Anterior cingulate cortex (tissue), 58 donors: ENCODE data around the gene SERPINA4.

Experiments used
- DNase-seq, 58 donors: peaks; one replicate each; lab custom pipeline; 2025; lab: John Stamatoyannopoulos, UW

SERPINA4 gene

DNA sequence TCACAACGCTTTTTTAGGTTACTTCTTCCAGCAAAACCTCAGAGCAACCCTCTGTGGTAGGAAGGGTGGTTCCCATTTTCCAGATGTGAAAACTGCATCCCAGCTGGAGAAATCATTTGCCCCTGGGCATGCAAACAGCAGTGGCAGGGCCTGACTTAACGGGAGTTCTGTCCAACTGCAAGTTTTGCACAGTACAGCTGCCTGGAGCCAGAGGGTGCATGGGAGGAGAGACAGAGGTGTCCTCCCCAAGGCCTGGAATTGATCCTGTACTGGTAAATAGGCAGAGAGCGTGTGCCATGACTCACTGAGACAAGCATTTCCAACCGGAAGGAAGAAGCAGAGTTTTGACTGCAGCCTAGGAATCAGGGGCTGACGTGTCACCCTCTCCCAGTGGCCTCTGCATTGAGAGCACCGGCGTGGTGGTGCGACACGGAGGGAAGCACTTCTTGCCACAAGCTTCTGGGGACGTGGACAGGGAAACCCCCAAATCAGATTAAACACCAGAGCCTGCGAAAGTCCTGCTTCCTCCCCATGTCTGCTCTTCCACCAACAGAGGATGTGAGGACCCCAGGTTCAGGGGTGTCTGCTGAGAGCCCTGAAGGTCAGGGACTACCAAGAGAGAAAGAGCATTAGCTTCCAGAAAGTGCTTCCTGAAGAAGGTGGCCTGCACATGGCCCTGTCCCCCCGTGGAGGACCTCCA is 19.0 kb upstream of the SERPINA4 start:
- no peak for DNase-seq

DNA sequence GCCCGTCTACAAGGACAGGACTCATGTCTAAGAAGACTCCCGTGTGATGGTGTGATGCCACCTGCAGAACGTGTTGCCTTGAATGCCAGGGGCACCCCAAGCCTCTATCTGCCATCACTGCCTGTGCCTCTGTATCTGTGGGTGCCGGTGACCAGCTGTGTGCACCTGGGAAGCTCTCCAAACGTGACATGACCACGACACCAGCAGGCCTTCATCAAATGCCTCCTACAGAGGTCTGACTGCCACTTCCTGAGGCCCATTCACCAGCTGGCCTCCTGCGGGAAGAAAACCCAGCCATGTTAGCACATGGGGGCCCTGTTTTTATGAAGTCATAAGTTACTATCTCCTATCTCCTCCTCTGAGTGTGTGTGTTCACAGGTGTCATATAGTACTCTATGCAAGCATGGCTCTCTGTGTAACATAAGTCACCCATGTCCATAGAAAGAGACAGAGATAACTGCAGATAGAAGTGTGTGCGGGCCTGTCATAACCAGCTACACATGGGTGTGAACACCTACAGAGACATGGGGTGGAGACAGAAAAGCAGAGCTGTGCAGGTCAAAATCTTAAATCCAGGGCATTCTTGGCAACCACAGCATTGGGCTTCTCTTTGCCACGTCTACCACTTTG is 18.3 kb upstream of the SERPINA4 start:
- no peak for DNase-seq

DNA sequence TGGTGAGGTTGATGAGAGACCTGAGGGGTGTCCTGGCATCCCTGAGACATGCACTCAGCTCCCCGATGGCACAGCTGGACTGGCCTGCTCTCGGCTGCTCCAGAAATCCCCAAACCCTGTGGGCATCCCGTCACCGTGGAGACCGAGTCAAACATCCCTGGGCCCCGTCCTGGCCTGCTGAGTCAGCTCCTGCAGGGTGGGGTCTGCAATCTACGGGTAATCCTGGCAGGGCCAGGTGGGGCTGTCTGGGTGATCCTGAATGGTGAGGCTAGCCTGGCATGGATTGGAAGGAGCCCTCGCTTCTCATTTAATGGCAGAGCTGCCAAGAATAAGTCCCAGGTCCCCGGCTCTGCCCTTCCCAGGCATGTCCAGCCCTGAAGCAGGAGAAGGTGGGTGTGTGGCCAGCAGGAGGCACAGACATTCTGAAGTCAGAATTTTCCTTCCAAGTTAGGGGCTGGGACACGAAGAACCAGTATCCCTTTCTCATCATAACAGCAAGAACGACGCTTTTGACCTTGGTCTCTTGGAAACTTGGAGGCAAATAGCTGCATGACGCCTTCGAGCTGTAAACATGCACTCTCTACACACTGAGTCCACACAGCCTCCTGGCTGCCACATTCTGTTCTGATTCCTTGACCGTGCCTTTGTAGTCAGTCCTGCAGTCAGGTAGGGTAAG is 17.7 kb upstream of the SERPINA4 start:
- DNase-seq: no peak

DNA sequence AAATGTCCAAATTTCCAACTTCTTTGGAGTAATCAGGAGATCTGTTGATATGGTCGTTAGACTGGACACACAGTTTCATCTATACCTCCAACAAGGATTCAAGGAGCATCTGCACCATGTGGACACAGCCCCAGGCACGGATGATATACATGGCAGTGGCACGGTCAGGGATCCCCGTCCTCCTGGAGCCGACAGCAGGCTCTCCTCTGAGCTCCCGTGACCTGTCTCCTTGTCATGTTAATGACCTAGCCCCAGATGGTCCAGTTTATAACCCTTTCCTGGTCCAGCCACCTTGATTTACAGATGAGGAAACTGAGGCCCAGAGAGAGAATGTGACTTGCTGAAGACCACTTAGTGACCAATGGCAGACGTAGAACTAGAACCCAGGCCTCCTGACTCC is 16.5 kb upstream of the SERPINA4 start:
- no peak for DNase-seq

DNA sequence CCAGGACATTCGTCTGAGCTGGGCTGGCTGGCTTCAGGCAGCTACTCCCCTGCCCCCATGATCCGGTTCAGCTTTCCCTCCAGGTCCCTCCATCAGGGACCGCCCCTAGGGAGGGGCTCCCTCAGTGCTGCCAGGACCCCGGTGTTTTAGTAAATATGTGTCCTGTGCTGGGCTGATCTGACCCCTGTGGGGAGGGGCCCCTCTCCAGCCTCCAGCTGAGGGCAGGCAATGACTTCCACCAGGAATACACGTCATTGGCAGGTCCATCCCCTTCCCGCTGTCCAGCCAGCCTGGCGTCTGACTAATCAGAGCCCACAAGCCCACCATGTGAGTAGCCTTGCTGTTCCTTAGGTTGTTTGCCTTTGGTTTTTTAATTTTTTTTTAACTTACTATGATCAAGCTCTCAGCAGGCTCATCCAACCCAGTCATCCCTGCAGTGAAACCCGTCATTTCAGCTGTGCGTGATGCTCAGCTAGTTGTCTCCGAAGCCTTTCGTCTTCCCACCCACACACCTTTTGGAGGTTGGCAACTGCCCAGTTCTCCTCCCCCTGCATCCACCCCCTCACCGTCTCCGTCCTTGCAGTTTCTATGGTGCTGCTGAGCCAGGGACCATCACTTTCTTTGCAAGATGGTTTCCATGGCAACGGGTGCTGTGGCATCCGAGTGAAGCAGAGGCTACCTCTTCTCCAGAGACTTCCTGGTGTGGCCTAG is 16.0 kb upstream of the SERPINA4 start:
- peak in 50 of 58 donors; percentile 13 to 87 (median 54) for DNase-seq

DNA sequence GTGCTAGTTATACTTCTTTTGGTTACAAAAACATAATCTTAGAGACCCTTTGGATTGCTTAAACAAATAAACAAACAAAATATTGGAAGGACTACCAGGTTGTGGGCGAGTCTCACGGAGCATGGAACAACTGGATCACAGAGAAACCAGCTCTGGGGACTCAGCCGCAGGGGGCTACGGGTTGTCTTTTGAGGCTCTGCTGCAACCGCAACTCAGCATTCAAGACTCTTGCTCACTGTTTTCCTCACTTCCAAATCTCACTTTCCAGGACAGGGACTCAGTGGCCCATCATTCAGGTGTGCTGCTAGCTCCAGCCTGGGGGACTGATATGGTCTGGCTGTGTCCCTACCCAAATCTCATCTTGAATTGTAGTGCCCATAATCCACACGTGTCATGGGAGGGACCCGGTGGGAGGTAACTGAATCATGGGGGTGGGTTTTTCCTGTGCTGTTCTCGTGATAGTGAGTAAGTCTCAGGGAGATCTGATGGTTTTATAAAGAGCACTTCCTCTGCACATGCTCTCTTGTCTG is 14.0 kb upstream of the SERPINA4 start:
- no peak for DNase-seq

DNA sequence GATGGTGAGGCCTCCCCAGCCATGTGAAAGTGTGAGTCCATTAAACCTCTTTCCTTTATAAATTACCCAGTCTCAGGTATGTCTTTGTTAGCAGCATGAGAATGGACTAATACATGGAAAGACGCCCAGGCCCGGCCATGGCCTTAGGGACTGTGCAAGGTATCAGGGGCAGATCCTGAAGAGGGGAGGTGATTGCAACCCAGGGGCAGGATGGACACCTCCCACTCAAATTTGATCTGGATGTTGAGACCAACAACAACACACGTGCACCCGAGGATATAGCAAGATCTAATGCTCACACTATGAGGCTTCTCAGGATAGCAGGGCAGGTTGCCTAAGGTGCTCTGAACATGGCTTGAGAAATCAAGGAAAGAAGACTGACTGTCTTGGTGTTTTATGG is 13.5 kb upstream of the SERPINA4 start:
- no peak for DNase-seq

DNA sequence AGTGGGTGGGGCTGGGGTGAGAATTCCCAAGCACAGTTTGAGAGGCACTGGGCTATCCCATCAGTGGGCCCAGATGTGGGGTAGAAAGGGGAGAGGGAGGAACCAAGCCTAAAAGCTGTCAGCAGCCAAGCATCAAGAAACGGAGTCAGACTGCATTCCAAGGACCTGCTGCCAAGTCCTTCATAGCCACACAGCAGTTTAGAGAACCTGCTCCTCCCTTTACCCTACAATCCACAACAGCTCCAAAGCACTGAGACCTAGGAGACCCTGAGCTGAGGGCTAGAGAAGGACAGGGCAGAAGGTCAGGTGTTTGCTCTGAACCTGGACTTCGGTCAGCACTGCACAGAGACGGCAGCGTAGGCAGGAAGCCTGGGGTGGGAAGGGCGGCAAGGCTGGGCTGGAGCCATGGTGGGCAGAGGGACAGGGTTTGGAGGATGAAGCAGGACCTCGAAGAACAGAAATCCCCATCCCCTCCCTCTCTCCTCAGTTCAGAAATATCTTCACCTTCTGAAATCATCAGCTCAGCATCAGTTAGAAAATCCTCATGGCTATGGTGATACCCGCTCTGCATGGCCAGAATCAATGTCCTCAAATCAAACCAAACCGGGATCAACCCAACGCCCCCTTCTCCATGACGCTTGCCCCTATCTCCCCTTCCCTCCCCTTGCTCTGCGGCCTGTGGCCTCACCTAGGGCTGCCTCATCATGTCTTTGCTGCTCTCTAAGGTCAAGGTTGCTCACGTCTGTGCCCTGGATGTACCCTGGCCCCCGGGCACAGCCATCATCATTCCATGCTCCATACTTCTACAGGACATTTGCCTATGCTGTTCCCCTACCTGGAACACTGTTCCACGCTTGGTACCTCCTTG is 12.9 kb upstream of the SERPINA4 start:
- DNase-seq: no peak

DNA sequence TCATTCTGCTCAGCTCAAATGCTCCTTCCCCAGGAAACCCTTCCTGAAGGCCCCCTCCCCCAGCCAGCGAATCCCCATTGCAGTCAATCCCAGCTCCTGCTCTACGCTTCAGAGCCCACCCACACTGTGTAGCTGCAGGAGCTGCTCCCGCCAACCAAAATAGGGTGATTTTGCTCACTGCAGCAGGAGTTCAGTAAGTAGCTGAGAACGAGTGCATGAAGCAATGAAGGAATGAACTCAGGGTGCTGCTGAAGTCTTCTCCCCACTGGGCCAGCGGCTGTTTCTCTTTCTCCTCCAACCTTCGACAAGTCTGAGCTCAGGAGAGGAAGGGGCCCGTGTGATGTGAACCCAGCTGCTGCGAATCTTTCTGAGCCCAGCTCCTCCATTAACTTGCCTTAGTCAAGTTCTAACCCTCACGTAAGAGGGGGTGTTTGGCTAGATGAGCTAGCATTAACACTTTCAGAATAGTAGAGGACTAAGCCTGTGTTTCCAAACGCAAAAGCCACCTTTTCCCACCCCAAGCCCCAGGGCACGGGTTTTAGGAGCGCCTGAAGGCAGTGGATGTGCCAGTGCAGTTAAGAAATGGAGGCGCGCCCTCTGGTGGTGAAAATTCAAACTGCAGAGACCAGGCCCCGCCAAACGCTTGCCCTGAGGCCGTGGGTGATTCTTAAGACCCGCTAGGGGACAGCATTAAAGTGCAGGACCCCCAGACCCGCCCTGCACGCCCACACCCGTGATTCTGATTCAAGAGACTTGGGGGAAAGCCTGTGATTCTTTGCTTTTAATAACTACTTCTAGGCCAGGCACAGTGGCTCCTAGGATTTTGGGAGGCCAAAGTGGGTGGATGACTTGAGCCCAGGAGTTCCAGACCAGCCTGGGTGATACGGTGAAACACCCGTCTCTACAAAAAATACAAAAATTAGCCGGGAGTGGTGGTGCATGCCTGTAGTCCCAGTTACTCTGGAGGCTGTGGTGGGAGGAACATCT is 11.9 kb upstream of the SERPINA4 start:
- peak in 40 of 58 donors; percentile 9 to 75 (median 28) for DNase-seq

DNA sequence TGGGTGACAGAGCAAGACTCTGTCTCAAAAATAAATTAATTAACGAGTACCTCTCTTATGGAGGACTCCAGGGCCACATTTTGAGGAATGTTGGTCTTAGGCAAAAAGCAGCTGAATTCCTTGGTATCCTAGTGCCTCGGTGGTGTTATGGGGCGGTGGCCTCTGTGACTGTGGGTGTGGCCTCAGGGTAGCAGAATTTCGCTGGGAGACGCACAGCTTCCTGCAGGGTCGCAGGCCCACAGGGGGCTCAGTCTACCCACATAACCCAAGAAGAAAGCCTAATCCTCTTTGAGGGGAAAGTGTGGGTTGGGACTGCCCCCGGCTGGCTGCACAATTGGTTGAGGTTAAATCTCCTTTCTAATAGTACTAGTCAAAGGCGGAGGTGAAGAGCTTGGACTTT is 11.2 kb upstream of the SERPINA4 start:
- no peak for DNase-seq

DNA sequence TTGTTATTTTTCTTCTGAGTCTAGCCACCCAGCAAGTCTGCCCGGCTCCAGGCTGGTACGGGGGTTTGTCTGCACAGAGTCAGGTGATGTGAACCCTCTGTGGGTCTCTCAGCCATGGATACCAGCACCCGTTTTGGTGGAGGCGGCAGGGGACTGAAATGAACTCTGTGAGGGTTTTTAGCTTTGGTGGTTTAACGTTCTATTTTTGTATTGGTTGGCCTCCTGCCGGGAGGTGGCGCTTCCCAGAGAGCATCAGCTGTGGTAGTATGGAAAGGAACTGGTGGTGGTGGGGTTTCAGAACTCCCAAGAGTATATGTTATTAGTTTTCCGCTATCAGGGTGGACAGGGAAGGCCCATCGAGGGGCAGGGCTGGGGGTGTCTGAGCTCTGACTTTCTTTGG is 5.3 kb upstream of the SERPINA4 start:
- DNase-seq: no peak

DNA sequence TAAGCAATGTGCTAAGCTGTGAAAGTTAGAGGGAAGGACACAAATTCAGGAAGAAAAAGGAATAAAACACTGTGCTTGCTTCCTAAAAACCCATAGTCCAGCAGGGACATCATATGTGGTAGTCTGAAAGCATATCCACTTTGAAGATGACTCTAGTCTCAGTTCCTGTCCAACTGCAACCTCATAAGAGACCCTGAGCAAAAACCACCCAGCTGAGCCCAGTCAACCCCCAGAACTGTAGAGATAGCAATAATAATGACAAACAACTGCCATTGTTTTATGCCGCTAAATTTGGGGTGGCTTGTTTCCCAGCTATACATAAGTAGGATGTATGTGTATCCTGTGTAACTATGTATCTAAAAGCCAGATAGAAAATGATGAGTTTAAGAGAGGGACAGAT is 3.9 kb upstream of the SERPINA4 start:
- no peak for DNase-seq

DNA sequence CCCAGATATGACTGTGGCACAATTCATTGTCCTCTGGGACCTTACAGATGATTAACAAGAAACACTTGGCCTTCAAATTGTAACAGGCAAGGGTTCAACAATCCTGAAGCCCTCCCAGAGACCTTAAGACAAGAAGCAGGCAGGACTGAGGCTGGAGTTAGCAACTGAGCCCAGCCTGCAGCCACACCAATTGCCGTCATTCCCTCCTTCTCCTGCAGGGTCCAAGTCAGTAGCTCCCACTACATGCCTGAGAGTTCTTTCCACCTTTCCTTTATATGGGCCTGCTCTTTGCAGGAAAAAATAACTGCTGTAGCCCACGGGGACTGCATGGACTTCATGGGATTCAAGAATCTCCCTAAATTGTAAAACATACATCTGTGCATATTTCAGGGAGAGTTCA is 2.4 kb upstream of the SERPINA4 start:
- no peak for DNase-seq

DNA sequence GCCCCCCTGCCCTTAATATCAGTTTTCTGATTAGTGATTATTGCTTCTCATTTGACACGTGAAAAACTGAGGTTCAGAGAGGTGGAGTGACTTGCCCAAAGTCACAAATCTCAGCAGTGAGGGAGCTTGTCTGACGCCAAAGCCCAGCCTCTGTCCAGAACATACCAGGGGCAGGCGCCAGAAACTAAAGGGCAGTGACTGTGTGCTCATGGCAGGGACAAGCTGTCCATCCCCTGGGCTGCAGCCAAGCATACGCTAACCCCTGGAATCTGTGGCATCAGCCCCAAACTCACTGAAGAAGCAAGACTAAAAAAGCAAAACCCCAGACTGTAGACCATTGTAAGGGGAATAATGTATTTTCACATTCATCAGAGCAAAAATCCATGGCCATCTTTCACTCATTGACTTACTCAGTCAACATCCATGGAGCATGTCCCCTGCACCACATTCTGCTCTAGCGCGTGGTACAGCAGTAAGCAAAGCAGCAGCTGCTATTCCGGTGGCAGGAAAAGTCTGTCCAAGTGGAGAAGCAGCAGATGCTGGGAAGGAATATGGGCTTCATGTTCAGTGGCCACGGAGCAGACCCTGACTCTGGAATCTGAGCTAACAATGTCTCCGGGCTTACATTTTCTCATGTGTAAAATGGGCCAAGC is 1.5 kb upstream of the SERPINA4 start:
- peak in 1 of 58 donors; percentile 37 for DNase-seq

DNA sequence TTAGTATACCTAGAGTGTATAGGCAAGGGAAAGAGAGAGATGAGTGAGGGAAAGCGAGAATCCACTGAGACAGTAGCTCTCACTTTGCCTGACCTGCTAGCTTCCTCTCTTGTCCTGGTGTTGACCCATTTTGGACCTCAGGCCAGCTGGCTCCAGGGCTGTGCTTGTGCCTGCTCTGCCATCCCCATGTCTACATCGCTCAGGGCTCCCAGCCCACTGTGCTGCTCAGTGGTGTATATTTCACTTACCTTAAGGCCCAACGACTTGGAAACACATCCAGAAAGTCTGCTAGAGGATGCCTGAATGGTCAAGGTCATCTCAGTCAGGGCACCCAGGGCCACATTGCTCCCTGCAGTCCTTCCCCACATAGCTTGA is 964 bp upstream of the SERPINA4 start:
- no peak for DNase-seq

DNA sequence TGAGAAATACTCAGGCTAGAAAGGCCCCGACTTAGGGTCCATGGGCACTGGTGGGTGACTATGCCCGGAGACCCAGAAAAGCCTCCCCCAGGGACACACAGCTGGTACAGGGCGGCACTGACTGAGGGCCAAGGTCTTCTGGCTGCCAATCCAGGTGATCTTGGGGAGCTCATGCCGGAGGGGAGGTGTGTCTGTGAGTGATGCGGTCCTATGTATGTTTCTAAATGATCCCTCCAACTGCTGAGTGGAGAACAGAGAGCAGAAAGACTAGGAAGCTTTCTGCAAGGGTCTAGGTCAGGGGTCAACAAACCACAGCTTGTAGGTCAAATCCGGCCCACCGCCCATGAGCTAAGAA is 391 bp downstream of the SERPINA4 start:
- no peak for DNase-seq

DNA sequence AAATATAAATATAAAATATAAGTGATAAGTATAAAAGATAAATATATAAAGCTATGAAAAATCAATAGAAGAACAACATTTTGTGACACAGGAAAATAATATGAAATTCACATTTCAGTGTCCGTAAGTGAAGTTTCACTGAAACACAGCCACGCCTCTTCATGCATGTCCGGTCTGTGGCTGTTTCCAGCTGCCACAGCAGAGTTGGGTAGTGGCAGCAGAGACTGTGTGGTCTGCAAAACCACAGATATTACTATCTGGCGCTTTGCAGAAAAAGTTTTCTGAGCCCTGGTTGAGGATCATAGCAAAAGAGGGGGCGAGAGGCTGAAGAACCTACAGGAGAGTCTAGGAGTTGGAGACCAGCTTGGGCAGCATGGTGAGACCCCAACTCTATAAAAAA is 780 bp downstream of the SERPINA4 start:
- no peak for DNase-seq
